Fibroblast of lung (primary cell): ENCODE measurements around the gene MTG2. TPM values are rescaled to one million over a fixed set of nuclear protein-coding genes. Genes with fewer than 3 reads are reported as not detected.

Experiments used
- DNase-seq, 2 donors: peaks; one replicate each; pipeline versions ENCODE4 v3.0.0 to v3.0.0-alpha.2; 2010; ENCODE audit warnings: low read depth in 2 of 2
- H2AFZ ChIP-seq: 2 replicates; pipeline ENCODE4 v1.5.1; 2012; ENCODE audit warnings: low read length, control low read depth, inconsistent platforms
- H3K27ac ChIP-seq: 2 replicates; pipeline ENCODE4 v1.5.1; 2011; ENCODE audit warnings: low read length, control low read depth; ENCODE audit not compliant: insufficient read depth
- H3K27me3 ChIP-seq: 2 replicates; pipeline ENCODE4 v1.5.1; 2011; ENCODE audit warnings: mild to moderate bottlenecking, low read length; ENCODE audit not compliant: control insufficient read depth, insufficient read depth
- H3K36me3 ChIP-seq: 2 replicates; pipeline ENCODE4 v1.5.1; 2011; ENCODE audit warnings: low read length; ENCODE audit not compliant: control insufficient read depth, insufficient read depth
- H3K4me1 ChIP-seq: 2 replicates; pipeline ENCODE4 v1.5.1; 2011; ENCODE audit warnings: low read length; ENCODE audit not compliant: control insufficient read depth, insufficient read depth; ENCODE audit errors: extremely low read depth
- H3K4me2 ChIP-seq: 2 replicates; pipeline ENCODE4 v1.5.1; 2011; ENCODE audit warnings: low read length, control low read depth; ENCODE audit not compliant: insufficient read depth; ENCODE audit errors: extremely low read depth
- H3K4me3 ChIP-seq, 4 experiments: fragments of 200-600 bp in 1 of 4; sonication (generic) in 1 of 4; replicated peaks in 1 of 4; 2 replicates each; pipeline ENCODE4 v1.5.1; 2011 to 2016; ENCODE audit warnings: low read length in 4 of 4, low read depth in 3 of 4, mild to moderate bottlenecking in 3 of 4, control low read depth in 2 of 4, inconsistent platforms in 1 of 4, mixed read lengths in 1 of 4; ENCODE audit not compliant: insufficient read depth in 1 of 4; ENCODE audit errors: control extremely low read depth in 1 of 4
- H3K79me2 ChIP-seq: 2 replicates; pipeline ENCODE4 v1.5.1; 2012; ENCODE audit warnings: mild to moderate bottlenecking, low read length, inconsistent platforms; ENCODE audit not compliant: control insufficient read depth, insufficient read depth
- H3K9ac ChIP-seq: 2 replicates; pipeline ENCODE4 v1.5.1; 2011; ENCODE audit warnings: mild to moderate bottlenecking, low read length, control low read depth; ENCODE audit not compliant: insufficient read depth
- H3K9me3 ChIP-seq: 2 replicates; pipeline ENCODE4 v1.5.1; 2012; ENCODE audit warnings: low read depth, low read length; ENCODE audit not compliant: control insufficient read depth, insufficient read depth
- H4K20me1 ChIP-seq: 2 replicates; pipeline ENCODE4 v1.5.1; 2011; ENCODE audit warnings: low read length; ENCODE audit not compliant: control insufficient read depth, insufficient read depth; ENCODE audit errors: extremely low read depth
- EZH2 ChIP-seq: IDR thresholded peaks from 2 replicates; pipeline ENCODE4 v1.5.1; 2012; ENCODE audit warnings: low read length, control low read depth, mild to moderate bottlenecking; ENCODE audit errors: missing control alignments
- polyA plus RNA-seq, 2 donors: library from polyadenylated mRNA; depleted of rRNA in 1 of 2; stranded (reverse) in 1 of 2; unstranded in 1 of 2; fragments of >200 nt; gene quantifications; 2 replicates each; pipeline ENCODE4 v1.2.1, GENCODE V29; 2011 to 2012; ENCODE audit warnings: missing spikeins in 1 of 2
- total RNA-seq: library from RNA; depleted of rRNA; stranded (reverse); fragments of >200 nt; gene quantifications from 2 replicates; pipeline ENCODE4 v1.2.1, GENCODE V29; 2014
- TF ChIP-seq, protein P1 (sequence below), 2 donors: IDR thresholded peaks in 1 of 2; conservative IDR thresholded peaks in 1 of 2; 1 replicate in 1 of 2; 2 replicates in 1 of 2; pipeline ENCODE4 v1.5.1; 2011 to 2012; ENCODE audit warnings: low read length in 2 of 2, control low read depth in 1 of 2, inconsistent platforms in 1 of 2, low read depth in 1 of 2, mild to moderate bottlenecking in 1 of 2

The MTG2 gene
- total and polyA plus RNA-seq, 2 donors (not counting 1 experiment from before 2014, with no cell fraction given), result 16.5 to 17.5 TPM

DNA sequence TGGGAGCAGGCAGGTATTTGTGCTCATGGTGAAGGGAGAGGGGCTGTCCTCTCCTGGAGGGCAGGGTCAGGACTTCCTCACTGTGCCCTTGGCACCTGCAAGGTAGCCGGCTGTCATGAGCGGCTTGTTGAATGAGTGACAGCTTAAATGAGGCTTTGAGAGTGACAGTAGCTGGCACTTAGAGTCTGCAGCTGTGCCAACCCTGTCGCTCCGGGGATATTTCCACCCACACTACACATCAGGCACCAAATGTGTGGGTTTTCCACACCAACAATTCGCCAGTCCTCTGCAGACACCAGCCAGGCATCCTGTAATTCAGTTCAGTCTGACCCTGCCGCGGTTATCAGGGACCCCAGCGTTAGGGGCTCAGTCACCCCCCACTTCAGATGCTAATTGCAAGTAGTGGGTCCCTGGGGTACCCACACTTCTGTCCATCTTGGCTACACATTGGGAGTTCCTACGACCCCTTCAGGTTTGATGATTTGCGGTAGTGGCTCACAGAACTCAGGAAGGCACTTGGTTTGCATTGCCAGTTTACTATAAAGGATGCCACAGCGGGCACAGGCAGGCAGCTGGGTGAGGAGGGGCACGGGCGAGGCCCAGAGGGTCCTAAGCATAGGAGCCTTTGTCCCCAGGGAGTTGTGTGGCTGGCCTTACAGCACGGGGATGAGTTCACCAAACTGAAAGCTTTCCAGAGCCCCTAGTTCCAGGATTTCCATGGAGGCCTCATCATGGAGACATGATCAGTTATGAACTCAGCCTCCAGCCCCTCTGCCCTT lies 9.1 kb downstream of the MTG2 start:
- Histone ChIP-seq H3K4me1 (no peaks in the 10 kb centered on the region), H4K20me1 (no peaks in the 10 kb centered on the region), H3K4me2 (no peak overlapping the region), H3K9ac (no peak overlapping the region), H3K4me3 (no peak overlapping the region), H3K27ac (no peak overlapping the region), H3K36me3 (no peaks in the 10 kb centered on the region), H3K79me2 (peaks cover 18% of the 10 kb centered on the region), H2AFZ (no peak overlapping the region), H3K9me3 (no peaks in the 10 kb centered on the region), H3K27me3 (no peaks in the 10 kb centered on the region)
- TF ChIP-seq, protein P1, sequence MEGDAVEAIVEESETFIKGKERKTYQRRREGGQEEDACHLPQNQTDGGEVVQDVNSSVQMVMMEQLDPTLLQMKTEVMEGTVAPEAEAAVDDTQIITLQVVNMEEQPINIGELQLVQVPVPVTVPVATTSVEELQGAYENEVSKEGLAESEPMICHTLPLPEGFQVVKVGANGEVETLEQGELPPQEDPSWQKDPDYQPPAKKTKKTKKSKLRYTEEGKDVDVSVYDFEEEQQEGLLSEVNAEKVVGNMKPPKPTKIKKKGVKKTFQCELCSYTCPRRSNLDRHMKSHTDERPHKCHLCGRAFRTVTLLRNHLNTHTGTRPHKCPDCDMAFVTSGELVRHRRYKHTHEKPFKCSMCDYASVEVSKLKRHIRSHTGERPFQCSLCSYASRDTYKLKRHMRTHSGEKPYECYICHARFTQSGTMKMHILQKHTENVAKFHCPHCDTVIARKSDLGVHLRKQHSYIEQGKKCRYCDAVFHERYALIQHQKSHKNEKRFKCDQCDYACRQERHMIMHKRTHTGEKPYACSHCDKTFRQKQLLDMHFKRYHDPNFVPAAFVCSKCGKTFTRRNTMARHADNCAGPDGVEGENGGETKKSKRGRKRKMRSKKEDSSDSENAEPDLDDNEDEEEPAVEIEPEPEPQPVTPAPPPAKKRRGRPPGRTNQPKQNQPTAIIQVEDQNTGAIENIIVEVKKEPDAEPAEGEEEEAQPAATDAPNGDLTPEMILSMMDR (conservative IDR thresholded peaks at IDR 0.05 in 1 of 2, IDR thresholded peaks at IDR 0.05 in 1 of 2; ENCODE audit: low read depth in 1 of 2, low read length in 2 of 2), result no peak
- TF ChIP-seq EZH2, result no peak
- DNase-seq, result no peak

DNA sequence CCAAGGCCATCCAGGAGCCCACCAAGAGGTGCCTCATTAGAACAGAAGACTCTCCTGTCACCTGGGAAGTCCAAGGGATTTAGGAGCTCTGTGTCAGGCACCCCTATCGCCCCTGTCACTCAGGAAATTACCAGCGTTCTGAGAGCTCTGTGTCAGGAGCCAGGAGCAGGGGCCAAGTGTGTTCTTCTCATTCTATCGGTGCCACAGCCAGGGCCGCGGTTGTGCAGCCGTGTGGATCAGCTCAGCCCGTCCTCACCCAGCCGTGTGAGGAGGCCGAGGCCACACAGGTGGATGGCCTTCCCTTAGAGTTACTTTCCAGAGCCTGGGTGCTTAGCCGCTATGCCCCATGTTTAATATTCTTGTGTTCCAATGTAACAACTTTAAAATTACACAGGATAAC lies 9.8 kb downstream of the MTG2 start:
- H4K20me1 ChIP-seq, result no peaks in the 10 kb centered on the region
- H3K4me1 ChIP-seq, result no peaks in the 10 kb centered on the region
- no peak overlapping the region for H3K9ac ChIP-seq
- no peak overlapping the region for H3K4me3 ChIP-seq
- H3K4me2 ChIP-seq, result no peak overlapping the region
- H3K9me3 ChIP-seq, result no peaks in the 10 kb centered on the region
- no peak overlapping the region for H3K27ac ChIP-seq
- DNase-seq, result no peak
- peaks cover 2% of the 10 kb centered on the region for H3K36me3 ChIP-seq
- no peaks in the 10 kb centered on the region for H3K27me3 ChIP-seq
- H3K79me2 ChIP-seq, result peaks cover 14% of the 10 kb centered on the region
- TF ChIP-seq, protein P1 (conservative IDR thresholded peaks at IDR 0.05 in 1 of 2, IDR thresholded peaks at IDR 0.05 in 1 of 2; ENCODE audit: low read depth in 1 of 2, low read length in 2 of 2), result no peak
- no peak for TF ChIP-seq EZH2
- H2AFZ ChIP-seq, result no peak overlapping the region

DNA sequence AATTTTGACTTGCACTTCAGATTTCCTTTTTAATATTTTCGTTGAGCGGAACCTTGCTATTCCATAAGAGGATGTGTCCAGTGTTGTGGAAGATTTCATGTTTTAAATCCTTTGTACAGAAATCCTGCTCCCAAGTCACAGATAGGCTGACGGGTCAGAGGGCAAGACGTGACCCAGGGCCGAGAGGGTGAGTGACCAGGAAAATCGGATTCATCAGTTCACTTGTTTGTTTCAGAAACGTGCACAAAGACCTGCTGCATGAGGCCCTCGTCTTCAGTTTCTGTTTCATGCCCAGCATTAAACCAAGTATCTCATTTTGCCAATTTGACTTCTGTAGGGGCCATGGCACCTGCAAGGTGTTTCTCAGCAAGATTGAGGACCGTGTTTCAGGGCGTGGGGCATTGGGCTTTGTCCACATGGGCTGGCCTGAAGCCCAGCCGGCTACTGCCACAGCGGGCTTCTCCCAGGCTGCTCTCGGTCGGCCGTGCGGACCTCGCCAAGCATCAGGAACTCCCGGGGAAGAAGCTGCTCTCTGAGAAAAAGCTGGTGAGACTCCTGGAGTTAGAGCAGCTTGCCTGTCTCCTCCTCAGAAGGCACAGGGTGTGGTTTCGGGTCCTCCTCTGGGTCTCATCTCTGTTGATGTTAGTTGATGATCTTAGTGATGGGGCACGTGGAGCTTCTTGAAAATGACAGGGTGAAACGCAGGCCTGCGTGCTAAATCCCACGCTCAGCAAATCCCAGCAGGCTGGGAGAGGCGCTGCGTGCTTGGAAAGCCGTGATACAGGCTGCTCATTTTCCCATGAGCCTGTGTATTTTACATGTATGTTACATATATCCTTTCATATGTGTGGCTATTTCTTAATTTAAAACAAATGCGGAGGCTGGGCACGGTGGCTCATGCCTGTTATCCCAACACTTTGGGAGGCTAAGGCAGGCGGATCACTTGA lies 10.5 kb downstream of the MTG2 start:
- peaks cover 9% of the 10 kb centered on the region for H3K79me2 ChIP-seq
- DNase-seq, result no peak

More for the DNA sequence above, 10.5 kb downstream of the MTG2 start:
- Histone ChIP-seq H3K4me3 (no peak overlapping the region), H2AFZ (no peak overlapping the region), H3K9me3 (no peaks in the 10 kb centered on the region), H3K9ac (no peak overlapping the region), H4K20me1 (no peaks in the 10 kb centered on the region), H3K4me2 (no peak overlapping the region), H3K27me3 (no peaks in the 10 kb centered on the region), H3K4me1 (no peaks in the 10 kb centered on the region), H3K36me3 (peaks cover 5% of the 10 kb centered on the region), H3K27ac (no peak overlapping the region)
- TF ChIP-seq, protein P1 (conservative IDR thresholded peaks at IDR 0.05 in 1 of 2, IDR thresholded peaks at IDR 0.05 in 1 of 2; ENCODE audit: low read depth in 1 of 2, low read length in 2 of 2), result no peak
- no peak for TF ChIP-seq EZH2
